Mammary epithelial cell (primary cell): Measurements from ENCODE around the gene SPAM1.

ENCODE experiments used
- CTCF ChIP-seq, 2 donors: IDR thresholded peaks in 1 of 2; conservative IDR thresholded peaks in 1 of 2; 2 replicates each; pipeline ENCODE4 v1.5.1; 2011 to 2012; ENCODE audit warnings: inconsistent platforms in 2 of 2, low read length in 2 of 2, mild to moderate bottlenecking in 2 of 2, control low read depth in 1 of 2, low read depth in 1 of 2; ENCODE audit not compliant: insufficient read depth in 1 of 2; ENCODE audit errors: extremely low read depth in 1 of 2
- EZH2 ChIP-seq: IDR thresholded peaks from 2 replicates; pipeline ENCODE4 v1.6.1; 2012; ENCODE audit warnings: low read length, inconsistent platforms, borderline replicate concordance

GRCh38 chr7:123972831-123973230, 47.8 kb downstream of the SPAM1 start:
- TF ChIP-seq EZH2, result no peak
- TF ChIP-seq CTCF (conservative IDR thresholded peaks at IDR 0.05 in 1 of 2, IDR thresholded peaks at IDR 0.05 in 1 of 2; ENCODE audit: extremely low read depth in 1 of 2, insufficient read depth in 1 of 2, low read depth in 1 of 2, low read length in 2 of 2), result no peak
